GM12872 (cell line): ENCODE results near the gene OR52E5.

Experiments used
- TF ChIP-seq, protein P1 (sequence below): IDR thresholded peaks from 3 replicates; pipeline ENCODE4 v1.5.1; 2011; ENCODE audit warnings: low read depth, mild to moderate bottlenecking, low read length, moderate library complexity; ENCODE audit not compliant: insufficient read depth

OR52E5 gene

GRCh38 chr11:5892908-5893307 is at the start of gene OR52E5:
Gene OR52E5, plus strand, starts transcription at chr11:5893208. Its CDS starts 7,569 bp downstream, at chr11:5900777.
- TF ChIP-seq, protein P1, sequence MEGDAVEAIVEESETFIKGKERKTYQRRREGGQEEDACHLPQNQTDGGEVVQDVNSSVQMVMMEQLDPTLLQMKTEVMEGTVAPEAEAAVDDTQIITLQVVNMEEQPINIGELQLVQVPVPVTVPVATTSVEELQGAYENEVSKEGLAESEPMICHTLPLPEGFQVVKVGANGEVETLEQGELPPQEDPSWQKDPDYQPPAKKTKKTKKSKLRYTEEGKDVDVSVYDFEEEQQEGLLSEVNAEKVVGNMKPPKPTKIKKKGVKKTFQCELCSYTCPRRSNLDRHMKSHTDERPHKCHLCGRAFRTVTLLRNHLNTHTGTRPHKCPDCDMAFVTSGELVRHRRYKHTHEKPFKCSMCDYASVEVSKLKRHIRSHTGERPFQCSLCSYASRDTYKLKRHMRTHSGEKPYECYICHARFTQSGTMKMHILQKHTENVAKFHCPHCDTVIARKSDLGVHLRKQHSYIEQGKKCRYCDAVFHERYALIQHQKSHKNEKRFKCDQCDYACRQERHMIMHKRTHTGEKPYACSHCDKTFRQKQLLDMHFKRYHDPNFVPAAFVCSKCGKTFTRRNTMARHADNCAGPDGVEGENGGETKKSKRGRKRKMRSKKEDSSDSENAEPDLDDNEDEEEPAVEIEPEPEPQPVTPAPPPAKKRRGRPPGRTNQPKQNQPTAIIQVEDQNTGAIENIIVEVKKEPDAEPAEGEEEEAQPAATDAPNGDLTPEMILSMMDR, result no peak

DNA sequence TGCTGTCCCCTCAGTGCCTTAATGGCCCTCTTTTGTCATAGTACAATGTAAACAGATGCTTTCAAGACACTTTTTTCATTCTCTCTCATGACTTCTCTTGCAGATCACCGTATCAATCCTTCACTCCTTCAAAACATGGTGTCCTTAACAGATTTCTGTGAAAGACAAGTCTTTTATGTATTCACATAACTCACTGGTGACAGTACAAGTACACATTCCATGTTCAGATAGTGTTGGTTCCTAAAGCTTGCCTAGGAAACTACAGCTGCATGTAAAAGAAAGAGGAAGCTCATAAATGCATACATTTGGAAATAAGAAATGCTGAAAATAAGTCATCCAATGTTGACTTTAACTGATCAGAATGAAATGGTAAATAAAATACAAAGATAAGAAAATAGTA is 46.3 kb upstream of the OR52E5 start:
- TF ChIP-seq, protein P1, result no peak

DNA sequence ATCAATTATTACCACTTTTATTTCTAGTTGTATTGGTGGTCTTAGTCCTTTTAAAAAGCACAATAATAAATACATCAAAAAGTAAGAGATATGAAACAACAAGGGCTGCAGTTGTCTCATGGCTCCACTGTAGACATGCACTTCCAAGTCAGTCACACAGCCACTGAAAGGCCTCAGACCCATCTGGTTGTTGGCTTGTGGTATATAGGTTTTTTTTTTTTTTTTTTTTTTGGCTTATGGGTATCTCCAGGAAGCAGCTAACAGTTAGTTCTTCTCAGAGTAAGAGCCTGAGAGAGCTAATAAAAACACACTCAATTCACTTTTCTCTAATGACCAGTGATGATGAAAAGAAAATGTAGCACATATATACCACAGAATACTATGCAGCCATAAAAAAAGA is 45.3 kb upstream of the OR52E5 start:
- TF ChIP-seq, protein P1, result no peak

DNA sequence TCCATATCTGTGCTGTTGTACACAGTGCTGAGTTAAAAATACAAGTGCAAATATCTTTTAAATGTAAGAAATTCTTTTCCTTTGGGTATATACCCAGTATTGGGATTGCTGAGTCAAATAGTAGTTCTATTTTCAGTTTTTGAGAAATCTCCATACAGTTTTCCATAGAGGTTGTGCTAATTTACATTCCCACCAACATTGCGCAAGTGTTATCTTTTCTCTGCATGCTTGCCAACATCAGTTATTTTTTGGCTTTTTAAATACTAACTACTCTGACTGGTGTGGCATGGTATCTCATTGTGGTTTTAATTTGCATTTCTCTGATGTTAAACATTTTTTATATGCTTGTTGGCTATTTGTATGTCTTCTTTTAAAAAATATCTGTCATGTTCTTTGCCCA is 42.0 kb upstream of the OR52E5 start:
- TF ChIP-seq, protein P1, result no peak

DNA sequence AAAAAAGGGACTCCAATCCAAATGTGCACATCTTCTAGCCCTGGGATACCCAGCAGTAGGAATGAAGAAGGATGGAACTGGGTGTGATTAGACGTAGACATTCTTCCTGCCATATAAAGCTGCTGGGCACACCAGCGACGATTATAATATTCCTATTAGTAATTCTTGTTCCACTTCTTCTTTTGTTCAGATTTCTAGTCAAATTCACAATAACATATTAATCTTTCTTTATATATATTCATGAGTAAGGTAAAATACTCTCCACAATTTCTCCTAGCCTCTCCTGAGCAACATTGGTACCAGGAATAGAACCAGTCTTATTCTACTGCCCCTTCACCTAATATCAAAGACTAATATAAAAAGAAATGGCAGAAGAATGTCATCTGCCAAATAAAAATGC is 35.4 kb upstream of the OR52E5 start, which contains the start of gene OR52E8:
Gene OR52E8, minus strand, starts transcription at position 101 of the 400 bp plus-strand sequence. Its CDS starts 0 bp downstream, at position 101.
- TF ChIP-seq, protein P1, result no peak

DNA sequence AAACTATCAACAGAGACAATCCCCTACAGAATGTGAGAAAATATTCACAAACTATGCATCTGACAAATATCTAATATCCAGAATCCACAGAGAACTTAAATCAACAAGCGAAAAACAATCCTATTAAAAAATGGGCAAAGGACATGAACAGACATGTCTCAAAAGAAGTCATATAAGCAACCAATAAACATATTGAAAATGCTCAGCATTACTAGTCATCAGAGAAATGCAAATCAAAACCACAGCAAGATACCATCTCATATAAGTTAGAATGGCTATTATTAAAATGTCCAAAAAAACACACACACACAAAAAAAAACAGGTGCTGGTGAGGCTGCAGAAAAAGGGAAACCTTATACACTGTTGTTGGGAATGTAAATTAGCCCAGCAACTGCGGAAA is 27.2 kb upstream of the OR52E5 start:
- TF ChIP-seq, protein P1, result no peak

GRCh38 chr11:5878564-5878963 is 14.4 kb upstream of the OR52E5 start:
- TF ChIP-seq, protein P1, result no peak

DNA sequence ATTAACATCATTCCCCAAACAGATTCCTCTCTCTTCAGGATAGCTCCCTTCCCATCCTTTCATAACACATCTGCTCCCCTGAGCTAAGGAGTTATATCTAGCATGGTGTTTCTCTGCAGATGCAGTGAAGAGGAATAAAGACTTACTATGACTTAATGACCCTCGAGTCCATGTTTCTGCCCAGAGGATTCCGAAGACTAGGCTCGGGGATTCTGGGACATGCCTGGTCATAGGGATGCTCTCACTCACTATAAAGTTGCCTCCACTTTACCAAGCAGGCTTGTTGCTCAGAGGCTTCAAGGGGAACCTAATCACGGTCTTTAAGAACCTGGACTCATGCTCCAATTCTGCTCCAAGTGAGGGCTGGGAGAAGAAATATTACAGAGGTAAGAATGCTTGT is 12.7 kb upstream of the OR52E5 start, which contains the start of gene OR52E4:
Gene OR52E4, plus strand, starts transcription at position 301 of the 400 bp plus-strand sequence. CDS start 3,664 bp downstream, outside the sequence.
- TF ChIP-seq, protein P1, result no peak
